Right renal pelvis (tissue), 4 donors: Measurements from ENCODE around the gene AGBL4. TPM values are rescaled to one million over a fixed set of nuclear protein-coding genes. Genes with fewer than 3 reads are reported as not detected.
A peak's percentile ranks its signal among the peaks of the same experiment; 100 is the strongest.

Experiments
- DNase-seq, 4 donors: peaks; one replicate each; pipeline ENCODE4 v3.0.0-alpha.2; 2013; ENCODE audit warnings: low read depth in 4 of 4, low spot score in 3 of 4, missing footprints in 1 of 4
- polyA plus RNA-seq, 4 donors: library from polyadenylated mRNA; unstranded; fragments of 120-200 nt; gene quantifications; one replicate each; pipeline ENCODE4 v1.2.1, GENCODE V29; 2013; ENCODE audit not compliant: insufficient read length in 4 of 4

The AGBL4 gene
- polyA plus RNA-seq, 4 donors, result 0.87 to 1.5 (median 1.2) TPM

GRCh38 chr1:48743480-48743879 is 1280.3 kb downstream of the AGBL4 start:
- DNase-seq, result no peak

GRCh38 chr1:48741380-48741779 is 1282.4 kb downstream of the AGBL4 start:
- DNase-seq, result no peak

GRCh38 chr1:48740621-48741020 is 1283.1 kb downstream of the AGBL4 start:
- DNase-seq, result no peak

GRCh38 chr1:48739091-48739490 is 1284.7 kb downstream of the AGBL4 start:
- DNase-seq, result no peak

GRCh38 chr1:48738356-48738755 is 1285.4 kb downstream of the AGBL4 start:
- no peak for DNase-seq

- no peak for DNase-seq
Measured at GRCh38 chr1:48735796-48736195, 1288.0 kb downstream of the AGBL4 start.

GRCh38 chr1:48730164-48730910 is 1293.4 kb downstream of the AGBL4 start:
- DNase-seq, result no peak

- DNase-seq, result no peak
Measured at GRCh38 chr1:48728584-48728983, 1295.2 kb downstream of the AGBL4 start.

GRCh38 chr1:48726557-48727215 is 1297.1 kb downstream of the AGBL4 start:
- DNase-seq, result no peak

- DNase-seq, result no peak
Measured at GRCh38 chr1:48726139-48726538, 1297.6 kb downstream of the AGBL4 start.

- DNase-seq, result no peak
Measured at GRCh38 chr1:48725341-48726046, 1298.3 kb downstream of the AGBL4 start.

GRCh38 chr1:48720929-48721328 is 1302.8 kb downstream of the AGBL4 start:
- no peak for DNase-seq

GRCh38 chr1:48718705-48719104 is 1305.0 kb downstream of the AGBL4 start:
- no peak for DNase-seq

GRCh38 chr1:48718116-48718630 is 1305.6 kb downstream of the AGBL4 start:
- DNase-seq, result no peak

GRCh38 chr1:48717082-48717481 is 1306.7 kb downstream of the AGBL4 start:
- DNase-seq, result no peak

- DNase-seq, result no peak
Measured at GRCh38 chr1:48715921-48716320, 1307.8 kb downstream of the AGBL4 start.

- no peak for DNase-seq
Measured at GRCh38 chr1:48710915-48711314, 1312.8 kb downstream of the AGBL4 start.

GRCh38 chr1:48710318-48710717 is 1313.4 kb downstream of the AGBL4 start:
- no peak for DNase-seq

- DNase-seq, result no peak
Measured at GRCh38 chr1:48704736-48705135, 1319.0 kb downstream of the AGBL4 start.

GRCh38 chr1:48701445-48701844 is 1322.3 kb downstream of the AGBL4 start:
- no peak for DNase-seq

- DNase-seq, result peak in 1 of 4 donors; percentile 38
Measured at GRCh38 chr1:48697066-48697707, 1326.6 kb downstream of the AGBL4 start.
